Measurements from ENCODE around the gene FSTL3. TPM values are rescaled to one million over a fixed set of nuclear protein-coding genes. Genes with fewer than 3 reads are reported as not detected.

Gene FSTL3
- total and polyA plus RNA-seq, 2 of the 13 experiments (the other 11 are each of a cell fraction or from before 2014, with no cell fraction given), result 13.5 to 15.6 TPM

DNA sequence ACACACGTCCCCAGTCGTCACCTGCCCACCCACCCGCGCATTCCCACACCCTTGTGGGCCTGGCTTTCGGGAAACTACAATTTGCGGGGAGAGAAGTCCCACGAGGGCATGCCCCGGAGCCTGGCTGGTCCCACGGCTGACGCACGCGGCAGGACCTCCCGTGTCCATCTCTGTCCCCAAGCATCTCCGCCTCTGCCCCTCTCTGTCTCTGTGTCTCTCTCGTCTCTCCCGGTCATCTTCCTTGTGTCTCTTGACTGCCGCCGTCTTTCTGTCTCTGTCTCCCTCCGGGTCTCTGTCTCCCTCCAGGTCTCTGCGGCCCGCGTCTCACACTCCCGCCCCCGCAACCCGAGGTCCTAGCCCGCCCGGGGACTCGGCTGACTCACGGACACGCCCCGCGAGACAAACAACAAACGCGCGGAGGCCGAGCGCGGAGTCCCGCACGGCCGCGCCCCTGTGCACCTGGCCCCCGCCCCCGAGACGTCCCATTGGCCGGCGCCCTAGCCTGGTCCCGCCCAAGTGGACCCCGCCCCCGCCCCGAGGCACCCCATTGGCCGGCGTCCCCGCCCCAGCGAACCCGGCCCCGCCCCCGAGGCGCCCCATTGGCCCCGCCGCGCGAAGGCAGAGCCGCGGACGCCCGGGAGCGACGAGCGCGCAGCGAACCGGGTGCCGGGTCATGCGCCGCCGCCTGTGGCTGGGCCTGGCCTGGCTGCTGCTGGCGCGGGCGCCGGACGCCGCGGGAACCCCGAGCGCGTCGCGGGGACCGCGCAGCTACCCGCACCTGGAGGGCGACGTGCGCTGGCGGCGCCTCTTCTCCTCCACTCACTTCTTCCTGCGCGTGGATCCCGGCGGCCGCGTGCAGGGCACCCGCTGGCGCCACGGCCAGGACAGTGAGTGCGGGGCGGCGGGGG is 36.7 kb upstream of the FSTL3 start, which contains the start of gene FGF22 (continued):
- TF ChIP-seq ZNF790 (CRISPR knock-in tag; IDR thresholded peaks at IDR 0.05; ENCODE audit: borderline replicate concordance) (no peak), NFE2 (CRISPR knock-in tag; IDR thresholded peaks at IDR 0.05) (no peak), KDM2A (CRISPR knock-in tag; IDR thresholded peaks at IDR 0.05; ENCODE audit: borderline replicate concordance, low read depth) (peak; percentile 29; the same call in 1 of the 2 replicates), KDM1A (CRISPR knock-in tag; IDR thresholded peaks at IDR 0.05) (no peak), NFYC (CRISPR knock-in tag; IDR thresholded peaks at IDR 0.05) (peak; percentile 67), ZNF720 (CRISPR knock-in tag; IDR thresholded peaks at IDR 0.05) (no peak), TBX2 (CRISPR knock-in tag; IDR thresholded peaks at IDR 0.05; ENCODE audit: borderline replicate concordance) (peak; percentile 21; the same call in 1 of the 2 replicates), ZFP90 (CRISPR knock-in tag; IDR thresholded peaks at IDR 0.05; ENCODE audit: borderline replicate concordance) (no peak), HMG20A (CRISPR knock-in tag; IDR thresholded peaks at IDR 0.05; ENCODE audit: borderline replicate concordance) (no peak), SAP130 (CRISPR knock-in tag; IDR thresholded peaks at IDR 0.05; ENCODE audit: low read depth) (peak; percentile 30; the same call in 1 of the 2 replicates), ARID2 (CRISPR knock-in tag; IDR thresholded peaks at IDR 0.05; ENCODE audit: borderline replicate concordance) (no peak), SP1 (IDR thresholded peaks at IDR 0.05) (no peak), SP1 (CRISPR knock-in tag; IDR thresholded peaks at IDR 0.05) (peak; percentile 65; the same call in 1 of the 2 replicates)

DNA sequence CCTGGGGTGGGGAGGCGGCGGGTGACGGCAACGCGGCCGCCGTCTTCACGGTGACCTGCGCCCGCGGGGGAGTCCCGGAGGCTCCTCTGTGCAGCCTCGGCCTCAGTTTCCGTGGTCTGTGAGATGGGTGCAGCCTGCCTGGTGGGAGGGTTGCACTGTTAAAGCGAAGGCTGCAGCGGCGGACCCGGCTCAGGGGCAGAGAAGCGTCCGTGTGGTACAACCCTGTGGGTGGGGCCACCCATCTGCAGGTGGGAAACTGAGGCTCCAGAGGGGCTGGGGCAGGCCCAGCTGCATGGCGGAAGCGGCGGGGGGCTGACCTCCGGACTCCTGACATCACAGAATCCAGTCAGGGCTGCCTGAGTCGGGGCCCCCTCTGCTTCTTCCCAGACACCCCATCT is 36.0 kb upstream of the FSTL3 start:
- Histone ChIP-seq H4K20me1 (ENCODE audit: insufficient read depth, low read length) (no peaks in the 10 kb centered on the region), H3K27ac (ENCODE audit: extremely low read length, insufficient read depth, low read length) (no peak overlapping the region), H3K79me2 (ENCODE audit: insufficient read depth, low read length) (no peaks in the 10 kb centered on the region), H3K4me3 (replicated peaks in 1 of 3; ENCODE audit: insufficient read depth in 1 of 3, low read depth in 2 of 3, low read length in 3 of 3) (peak overlapping the region in 2 of 3 experiments; percentile 16 to 23; a peak in 2 of 6 replicates), H2AFZ (ENCODE audit: low read length) (no peak overlapping the region), H3K9me3 (ENCODE audit: low read length) (no peaks in the 10 kb centered on the region), H3K4me1 (ENCODE audit: insufficient read depth, low read length) (0 out of 2 replicates have a peak, but pooled peaks cover 7% of the 10 kb centered on the region), H3K36me3 (replicated peaks in 1 of 2; ENCODE audit: control insufficient read depth in 1 of 2, insufficient read depth in 2 of 2, low read length in 2 of 2) (no peaks in the 10 kb centered on the region; a peak in 1 of 5 replicates), H3K27me3 (ENCODE audit: control insufficient read depth in 1 of 2, insufficient read depth in 2 of 2, low read length in 2 of 2) (no peaks in the 10 kb centered on the region), H3K9ac (ENCODE audit: insufficient read depth, low read depth, low read length) (no peak overlapping the region), H3K4me2 (ENCODE audit: low read depth, low read length) (no peak overlapping the region)
- FAIRE-seq (no peak), ATAC-seq (no peak), DNase-seq (ENCODE audit: low spot score) (no peak)
- no TSS peak for BruUV-seq (replicated peaks)
- intact Hi-C loops (cut with micrococcal nuclease; ENCODE audit: unreplicated experiment) (no loop called here), in situ Hi-C loops (cut with HindIII; ENCODE audit: extremely low pct_ligation_motif_present, low pct_unique_long_range_greater_than_20kb) (no loop called here)
- 82% methylated on average over 21 of the region's 25 CpGs for WGBS (ENCODE audit: low lambda C conversion rate)
- TF ChIP-seq, protein P1, sequence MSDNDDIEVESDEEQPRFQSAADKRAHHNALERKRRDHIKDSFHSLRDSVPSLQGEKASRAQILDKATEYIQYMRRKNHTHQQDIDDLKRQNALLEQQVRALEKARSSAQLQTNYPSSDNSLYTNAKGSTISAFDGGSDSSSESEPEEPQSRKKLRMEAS (IDR thresholded peaks at IDR 0.05), result peak; percentile 2; the same call in 1 of the 2 replicates
- no peak for TF ChIP-seq NKX3-1 (CRISPR knock-in tag; IDR thresholded peaks at IDR 0.05)
- TF ChIP-seq ZNF629 (CRISPR knock-in tag; conservative IDR thresholded peaks at IDR 0.05), result peak; percentile 81
- CTCF ChIA-PET (ENCODE audit: low intra/inter-chr PET ratio, low total read pairs), result no interaction called here
- POLR2A ChIA-PET, result no interaction called here

All from HepG2 (cell line).